OCI-LY3 (cell line): ENCODE results near the gene PI4K2B.
"Not testable (repeated sequence)": the region's sequence is repeated elsewhere in the genome, so short reads cannot be mapped to it uniquely, and the experiment has no call there.

ENCODE experiments used
- H2AFZ ChIP-seq: fragments of 200-600, 300-600 bp; shearing (Covaris generic); 2 replicates; pipeline ENCODE4 v1.6.0; 2014; ENCODE audit warnings: antibody characterized with exemption, low read depth, low read length
- H3K27ac ChIP-seq: fragments of 200-600, 300-600 bp; sonication (generic); 2 replicates; pipeline ENCODE4 v1.5.1; 2014; ENCODE audit warnings: mild to moderate bottlenecking, low read length, moderate library complexity, mixed read lengths
- H3K27me3 ChIP-seq: fragments of 200-600, 300-600 bp; sonication (generic); 2 replicates; pipeline ENCODE4 v1.6.1; 2014; ENCODE audit warnings: low read depth, low read length, mixed read lengths
- H3K36me3 ChIP-seq: fragments of 200-600, 300-600 bp; sonication (generic); replicated peaks from 2 replicates; pipeline ENCODE3; 2014; ENCODE audit warnings: low read depth, low read length, mixed read lengths
- H3K4me1 ChIP-seq: fragments of 300-600, 200-600 bp; sonication (generic); 2 replicates; pipeline ENCODE4 v1.6.1; 2014; ENCODE audit warnings: low read length, mixed read lengths
- H3K4me2 ChIP-seq: fragments of 200-600, 300-600 bp; sonication (generic); 2 replicates; pipeline ENCODE4 v1.6.1; 2014; ENCODE audit warnings: low read length, mixed read lengths
- H3K4me3 ChIP-seq: fragments of 300-600, 200-600 bp; sonication (generic); 2 replicates; pipeline ENCODE4 v1.5.1; 2014; ENCODE audit warnings: antibody characterized with exemption, mild to moderate bottlenecking, low read length, moderate library complexity
- H3K79me2 ChIP-seq: fragments of 300-600, 200-600 bp; shearing (Covaris generic); 2 replicates; pipeline ENCODE4 v1.6.1; 2014; ENCODE audit warnings: mild to moderate bottlenecking, low read length, mixed read lengths
- H3K9ac ChIP-seq: fragments of 300-600, 200-600 bp; shearing (Covaris generic); 2 replicates; pipeline ENCODE4 v1.6.0; 2014; ENCODE audit warnings: mild to moderate bottlenecking, low read length, moderate library complexity
- H3K9me3 ChIP-seq: fragments of 200-600, 300-600 bp; shearing (Covaris generic); 2 replicates; pipeline ENCODE4 v1.6.1; 2014; ENCODE audit warnings: low read length, mixed read lengths; ENCODE audit not compliant: insufficient read depth
- H4K20me1 ChIP-seq: fragments of 200-600, 300-600 bp; sonication (generic); 2 replicates; pipeline ENCODE4 v1.6.1; 2016; ENCODE audit warnings: low read length, mixed read lengths; ENCODE audit not compliant: insufficient read depth
- EZH2phosphoT487 ChIP-seq: fragments of 200-600 bp; shearing (Covaris generic); IDR thresholded peaks from 2 replicates; pipeline ENCODE4 v1.6.1; 2018; ENCODE audit warnings: antibody characterized with exemption, mixed run types, low read depth
- TF ChIP-seq, protein P1 (sequence below): fragments of 200-600, 300-600 bp; sonication (generic); IDR thresholded peaks from 2 replicates; pipeline ENCODE4 v1.5.1; 2014; ENCODE audit warnings: antibody characterized with exemption, low read length, low read depth

Gene PI4K2B

DNA sequence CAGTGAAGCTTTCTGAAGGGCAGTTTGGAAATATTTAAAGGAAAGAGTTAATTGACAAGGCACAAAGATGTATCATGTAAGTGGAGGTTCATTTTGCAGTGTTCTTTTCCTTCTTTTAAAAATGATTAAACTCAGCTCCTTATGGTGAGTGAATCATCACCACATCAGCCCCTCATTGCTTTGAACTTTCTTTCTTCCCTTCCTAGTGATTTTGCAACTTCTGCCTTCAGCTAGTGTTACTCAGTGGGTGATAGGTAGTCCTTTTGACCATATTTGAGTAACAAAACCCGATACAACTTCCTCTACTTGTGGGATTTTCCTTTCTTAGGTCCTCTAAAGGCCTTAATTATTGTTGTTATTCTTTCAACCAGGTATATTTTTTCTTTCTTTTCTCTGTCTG, 86.9 kb downstream of the PI4K2B start:
- H4K20me1 ChIP-seq: no peaks in the 10 kb centered on the region
- H3K36me3 ChIP-seq: peaks cover 23% of the 10 kb centered on the region
- no peak overlapping the region for H3K9ac ChIP-seq
- 0 out of 2 replicates have a peak overlapping the region, but pooled peaks have one; percentile 14 for H3K27ac ChIP-seq
- H3K79me2 ChIP-seq: no peaks in the 10 kb centered on the region
- H3K4me1 ChIP-seq: peaks cover 10% of the 10 kb centered on the region
- no peaks in the 10 kb centered on the region for H3K27me3 ChIP-seq
- TF ChIP-seq EZH2phosphoT487: no peak
- TF ChIP-seq, protein P1, sequence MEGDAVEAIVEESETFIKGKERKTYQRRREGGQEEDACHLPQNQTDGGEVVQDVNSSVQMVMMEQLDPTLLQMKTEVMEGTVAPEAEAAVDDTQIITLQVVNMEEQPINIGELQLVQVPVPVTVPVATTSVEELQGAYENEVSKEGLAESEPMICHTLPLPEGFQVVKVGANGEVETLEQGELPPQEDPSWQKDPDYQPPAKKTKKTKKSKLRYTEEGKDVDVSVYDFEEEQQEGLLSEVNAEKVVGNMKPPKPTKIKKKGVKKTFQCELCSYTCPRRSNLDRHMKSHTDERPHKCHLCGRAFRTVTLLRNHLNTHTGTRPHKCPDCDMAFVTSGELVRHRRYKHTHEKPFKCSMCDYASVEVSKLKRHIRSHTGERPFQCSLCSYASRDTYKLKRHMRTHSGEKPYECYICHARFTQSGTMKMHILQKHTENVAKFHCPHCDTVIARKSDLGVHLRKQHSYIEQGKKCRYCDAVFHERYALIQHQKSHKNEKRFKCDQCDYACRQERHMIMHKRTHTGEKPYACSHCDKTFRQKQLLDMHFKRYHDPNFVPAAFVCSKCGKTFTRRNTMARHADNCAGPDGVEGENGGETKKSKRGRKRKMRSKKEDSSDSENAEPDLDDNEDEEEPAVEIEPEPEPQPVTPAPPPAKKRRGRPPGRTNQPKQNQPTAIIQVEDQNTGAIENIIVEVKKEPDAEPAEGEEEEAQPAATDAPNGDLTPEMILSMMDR: no peak
- H3K9me3 ChIP-seq: no peaks in the 10 kb centered on the region
- H3K4me3 ChIP-seq: no peak overlapping the region
- no peak overlapping the region for H2AFZ ChIP-seq
- peak overlapping the region; percentile 8 for H3K4me2 ChIP-seq

DNA sequence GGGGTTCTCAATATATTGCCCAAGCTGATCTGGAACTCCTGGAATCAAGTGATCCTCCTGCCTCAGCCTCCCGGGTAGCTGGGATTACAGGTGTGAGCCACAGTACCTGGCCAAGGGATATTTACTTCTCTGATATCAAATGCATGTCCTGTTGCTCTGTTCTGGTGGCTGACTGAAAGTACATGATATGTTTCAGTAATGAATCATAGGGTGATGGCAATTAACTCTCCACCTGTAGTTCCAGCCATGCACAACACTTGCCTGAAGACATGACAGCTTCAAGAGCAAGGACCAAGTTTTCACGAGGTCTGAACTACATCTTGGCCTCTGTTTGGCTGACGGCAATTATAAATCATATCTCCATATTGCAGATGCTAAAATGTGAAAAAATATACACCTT, 87.9 kb downstream of the PI4K2B start:
- H4K20me1 ChIP-seq: no peaks in the 10 kb centered on the region
- no peaks in the 10 kb centered on the region for H3K27me3 ChIP-seq
- H3K27ac ChIP-seq: no peak overlapping the region
- no peak overlapping the region for H3K4me2 ChIP-seq
- TF ChIP-seq, protein P1: no peak
- TF ChIP-seq EZH2phosphoT487: no peak
- no peak overlapping the region for H3K4me3 ChIP-seq
- no peaks in the 10 kb centered on the region for H3K79me2 ChIP-seq
- H3K9ac ChIP-seq: no peak overlapping the region
- H3K4me1 ChIP-seq: peaks cover 10% of the 10 kb centered on the region
- no peaks in the 10 kb centered on the region for H3K9me3 ChIP-seq
- no peak overlapping the region for H2AFZ ChIP-seq
- peaks cover 17% of the 10 kb centered on the region for H3K36me3 ChIP-seq

DNA sequence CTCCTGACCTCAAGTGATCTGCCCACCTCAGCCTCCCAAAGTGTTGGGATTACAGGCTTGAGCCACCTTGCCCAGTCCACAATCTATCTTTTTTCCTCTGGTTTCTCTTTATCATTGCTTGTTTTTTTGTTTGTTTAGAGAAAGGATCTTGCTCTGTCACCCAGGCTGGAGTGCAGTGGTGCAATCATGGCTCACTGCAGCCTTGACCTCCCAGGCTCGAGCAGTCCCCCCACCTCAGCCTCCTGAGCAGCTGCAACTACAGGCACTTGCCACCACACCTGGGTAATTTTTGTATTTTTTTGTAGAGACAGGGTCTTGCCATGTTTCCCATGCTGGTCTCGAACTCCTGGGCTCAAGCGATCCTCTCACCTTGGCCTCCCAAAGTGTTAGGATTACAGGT, 94.6 kb downstream of the PI4K2B start:
- H3K4me2 ChIP-seq, H4K20me1 ChIP-seq, H3K27ac ChIP-seq, H3K79me2 ChIP-seq, H3K4me1 ChIP-seq, H3K9ac ChIP-seq, H3K4me3 ChIP-seq, H2AFZ ChIP-seq, H3K27me3 ChIP-seq, H3K9me3 ChIP-seq, H3K36me3 ChIP-seq: not testable (repeated sequence)
